NCI-H748 (cell line): ENCODE results near the gene MAP7.

Source experiments
- DNase-seq: peaks from one replicate; lab custom pipeline; 2025; ENCODE audit not compliant: unreplicated experiment; lab: John Stamatoyannopoulos, UW

Gene MAP7

GRCh38 chr6:136566007-136566487 is 15.8 kb upstream of the MAP7 start:
- DNase-seq = peak; percentile 22

GRCh38 chr6:136564180-136564579 is 14.0 kb upstream of the MAP7 start:
- DNase-seq = no peak

GRCh38 chr6:136563386-136564152 is 13.3 kb upstream of the MAP7 start:
- DNase-seq = no peak

GRCh38 chr6:136562211-136562610 is 12.0 kb upstream of the MAP7 start:
- DNase-seq = no peak

- DNase-seq = no peak
These were observed 3.1 kb upstream of the MAP7 start for GRCh38 chr6:136553166-136553787.

GRCh38 chr6:136552054-136552453 is 1.8 kb upstream of the MAP7 start:
- no peak for DNase-seq

- DNase-seq = peak; percentile 19
These were observed 881 bp upstream of the MAP7 start for GRCh38 chr6:136551103-136551502.

GRCh38 chr6:136550045-136550329 is 235 bp downstream of the MAP7 start:
- peak; percentile 73 for DNase-seq

- DNase-seq = peak; percentile 52
These were observed 750 bp downstream of the MAP7 start for GRCh38 chr6:136549300-136550044.

- no peak for DNase-seq
These were observed 1.5 kb downstream of the MAP7 start for GRCh38 chr6:136548582-136549299.

GRCh38 chr6:136547871-136548270 is 2.4 kb downstream of the MAP7 start:
- DNase-seq = no peak

GRCh38 chr6:136547336-136547735 is 2.9 kb downstream of the MAP7 start:
- DNase-seq = peak; percentile 43

- no peak for DNase-seq
These were observed 3.9 kb downstream of the MAP7 start for GRCh38 chr6:136546331-136546730.

- no peak for DNase-seq
These were observed 5.9 kb downstream of the MAP7 start for GRCh38 chr6:136544326-136544725.

GRCh38 chr6:136541395-136541794 is 8.8 kb downstream of the MAP7 start:
- no peak for DNase-seq

- DNase-seq = no peak
These were observed 10.1 kb downstream of the MAP7 start for GRCh38 chr6:136539967-136540652.

GRCh38 chr6:136538836-136539235 is 11.4 kb downstream of the MAP7 start:
- DNase-seq = no peak

GRCh38 chr6:136535880-136536650 is 14.2 kb downstream of the MAP7 start:
- DNase-seq = no peak

- DNase-seq = no peak
These were observed 15.0 kb downstream of the MAP7 start for GRCh38 chr6:136535017-136535765.
